Dermis microvascular lymphatic vessel endothelial cell (primary cell): ENCODE data around the gene DNMBP. TPM values are rescaled to one million over a fixed set of nuclear protein-coding genes. Genes with fewer than 3 reads are reported as not detected.
A peak's percentile ranks its signal among the peaks of the same experiment; 100 is the strongest.
"Not testable (repeated sequence)": the region's sequence is repeated elsewhere in the genome, so short reads cannot be mapped to it uniquely, and the experiment has no call there.

Experiments
- DNase-seq, 2 donors: peaks; one replicate each; pipeline versions ENCODE4 v3.0.0 to v3.0.0-alpha.2; 2010; ENCODE audit warnings: low read depth in 2 of 2
- total RNA-seq: library from RNA; depleted of rRNA; stranded (reverse); fragments of >200 nt; gene quantifications from 2 replicates; pipeline ENCODE4 v1.2.1, GENCODE V29; 2014

The DNMBP gene
- total RNA-seq, 1 donor from 2014 or later: 21.3 TPM

- DNase-seq: peak in 1 of 2 donors; percentile 82
These were observed 15.8 kb downstream of the DNMBP start for GRCh38 chr10:99993701-99994689.

- DNase-seq: not testable (repeated sequence)
These were observed 24.1 kb downstream of the DNMBP start for GRCh38 chr10:99985637-99986036.

GRCh38 chr10:99984211-99985034 is 25.3 kb downstream of the DNMBP start:
- DNase-seq: no peak

GRCh38 chr10:99983280-99983988 is 26.3 kb downstream of the DNMBP start:
- DNase-seq: peak; percentile 70 to 88

- no peak for DNase-seq
These were observed 27.0 kb downstream of the DNMBP start for GRCh38 chr10:99982728-99983127.

- no peak for DNase-seq
These were observed 28.1 kb downstream of the DNMBP start for GRCh38 chr10:99981581-99982199.

GRCh38 chr10:99979066-99979685 is 30.6 kb downstream of the DNMBP start:
- no peak for DNase-seq

- DNase-seq: no peak
These were observed 31.8 kb downstream of the DNMBP start for GRCh38 chr10:99977916-99978315.

GRCh38 chr10:99976886-99977665 is 32.7 kb downstream of the DNMBP start:
- DNase-seq: peak in 1 of 2 donors; percentile 85

GRCh38 chr10:99975942-99976809 is 33.6 kb downstream of the DNMBP start:
- no peak for DNase-seq

GRCh38 chr10:99975106-99975829 is 34.5 kb downstream of the DNMBP start:
- no peak for DNase-seq

GRCh38 chr10:99973190-99973589 is 36.6 kb downstream of the DNMBP start:
- DNase-seq: no peak

GRCh38 chr10:99967961-99968360 is 41.8 kb downstream of the DNMBP start:
- DNase-seq: no peak

- peak in 1 of 2 donors; percentile 91 for DNase-seq
These were observed 43.4 kb downstream of the DNMBP start for GRCh38 chr10:99966306-99966705.

GRCh38 chr10:99965700-99966099 is 44.0 kb downstream of the DNMBP start:
- DNase-seq: peak; percentile 75 to 96

- DNase-seq: peak; percentile 39 to 79
These were observed 45.0 kb downstream of the DNMBP start for GRCh38 chr10:99964791-99965190.

- peak in 1 of 2 donors; percentile 41 for DNase-seq
These were observed 46.1 kb downstream of the DNMBP start for GRCh38 chr10:99963467-99964165.
